GM18499 (cell line): ENCODE data around the gene WRNIP1.
"Not testable (repeated sequence)": the region's sequence is repeated elsewhere in the genome, so short reads cannot be mapped to it uniquely, and the experiment has no call there.

Experiments
- ATAC-seq: cut with Tn5 transposase; IDR thresholded peaks from one replicate; pipeline ENCODE4 v1.9.1; 2021; ENCODE audit warnings: moderate number of reproducible peaks; ENCODE audit not compliant: insufficient read depth, unreplicated experiment

Gene WRNIP1

GRCh38 chr6:2800552-2801316, 35.5 kb downstream of the WRNIP1 start:
- no peak for ATAC-seq

- ATAC-seq = not testable (repeated sequence)
Measured at GRCh38 chr6:2801687-2802086, 36.5 kb downstream of the WRNIP1 start.

- no peak for ATAC-seq
Measured at GRCh38 chr6:2802521-2803060, 37.4 kb downstream of the WRNIP1 start.

GRCh38 chr6:2803731-2804429, 38.7 kb downstream of the WRNIP1 start:
- ATAC-seq = no peak

GRCh38 chr6:2804516-2804915, 39.3 kb downstream of the WRNIP1 start:
- no peak for ATAC-seq

- no peak for ATAC-seq
Measured at GRCh38 chr6:2805031-2805430, 39.8 kb downstream of the WRNIP1 start.

GRCh38 chr6:2806644-2807043, 41.5 kb downstream of the WRNIP1 start:
- ATAC-seq = no peak

GRCh38 chr6:2807342-2808090, 42.3 kb downstream of the WRNIP1 start:
- no peak for ATAC-seq

- no peak for ATAC-seq
Measured at GRCh38 chr6:2809015-2809414, 43.8 kb downstream of the WRNIP1 start.

- ATAC-seq = no peak
Measured at GRCh38 chr6:2810092-2810671, 45.0 kb downstream of the WRNIP1 start.

GRCh38 chr6:2812695-2813094, 47.5 kb downstream of the WRNIP1 start:
- ATAC-seq = no peak

GRCh38 chr6:2816158-2816557, 51.0 kb downstream of the WRNIP1 start:
- ATAC-seq = no peak

- no peak for ATAC-seq
Measured at GRCh38 chr6:2817903-2818443, 52.8 kb downstream of the WRNIP1 start.

GRCh38 chr6:2818593-2818992, 53.4 kb downstream of the WRNIP1 start:
- ATAC-seq = no peak

GRCh38 chr6:2819115-2819514, 53.9 kb downstream of the WRNIP1 start:
- ATAC-seq = no peak

- ATAC-seq = no peak
Measured at GRCh38 chr6:2819978-2820377, 54.8 kb downstream of the WRNIP1 start.

GRCh38 chr6:2820415-2820814, 55.2 kb downstream of the WRNIP1 start:
- no peak for ATAC-seq

- ATAC-seq = no peak
Measured at GRCh38 chr6:2821554-2821953, 56.4 kb downstream of the WRNIP1 start.

GRCh38 chr6:2823104-2823850, 58.1 kb downstream of the WRNIP1 start:
- no peak for ATAC-seq

- ATAC-seq = no peak
Measured at GRCh38 chr6:2826131-2826530, 60.9 kb downstream of the WRNIP1 start.
